NCI-H82 treated with DMSO at 0.1 percent for 48 hours (cell line): Measurements from ENCODE around the gene MRPL49.
"Not testable (repeated sequence)": the region's sequence is repeated elsewhere in the genome, so short reads cannot be mapped to it uniquely, and the experiment has no call there.

Experiments used
- DNase-seq: peaks from one replicate; lab custom pipeline; 2025; ENCODE audit not compliant: unreplicated experiment; lab: John Stamatoyannopoulos, UW

MRPL49 gene

GRCh38 chr11:65132238-65132987 is 10.3 kb downstream of the MRPL49 start:
- no peak for DNase-seq

- no peak for DNase-seq
Measured at GRCh38 chr11:65132988-65133700, 11.0 kb downstream of the MRPL49 start.

GRCh38 chr11:65133724-65134123 is 11.6 kb downstream of the MRPL49 start:
- no peak for DNase-seq

GRCh38 chr11:65134240-65134951 is 12.3 kb downstream of the MRPL49 start, which contains the start of gene SYVN1:
Gene SYVN1 (minus strand): TSS chr11:65134519. CDS start chr11:65133601, 918 bp downstream.
- DNase-seq: peak; percentile 72

DNA sequence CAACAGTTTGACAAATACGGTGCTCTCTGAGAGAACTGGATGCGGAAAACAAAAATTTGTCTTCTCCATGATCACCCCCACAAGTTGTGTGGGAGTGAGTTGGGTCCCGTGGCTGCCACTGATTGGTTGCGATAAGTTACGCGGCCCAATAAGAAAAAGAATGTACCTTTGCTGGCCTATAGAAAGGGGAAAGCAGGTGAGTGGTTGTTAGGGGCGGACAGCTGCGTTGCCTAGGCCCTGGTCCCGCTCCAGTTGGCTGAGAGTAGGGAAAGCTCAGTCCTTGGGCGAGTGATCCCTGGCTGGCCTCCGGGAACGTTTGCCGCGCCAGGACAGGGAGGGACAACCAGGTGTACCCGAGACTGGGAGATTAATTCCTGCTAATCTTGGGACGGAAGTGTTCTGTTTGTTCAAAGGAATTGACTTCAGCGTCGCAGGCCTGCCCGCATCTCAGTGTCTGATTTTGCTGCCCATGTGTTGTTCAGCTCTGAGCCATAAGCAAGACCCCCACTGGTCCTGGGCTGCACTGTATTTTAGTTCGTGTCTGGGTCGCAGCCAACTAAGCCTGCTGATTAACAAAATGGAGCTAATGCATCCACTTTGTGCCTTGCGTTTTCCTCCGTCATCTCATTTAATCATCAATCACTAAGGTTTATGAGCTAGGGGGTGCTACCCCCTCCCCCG is 13.0 kb downstream of the MRPL49 start:
- peak; percentile 92 for DNase-seq

- no peak for DNase-seq
Measured at GRCh38 chr11:65135633-65136145, 13.6 kb downstream of the MRPL49 start.

DNA sequence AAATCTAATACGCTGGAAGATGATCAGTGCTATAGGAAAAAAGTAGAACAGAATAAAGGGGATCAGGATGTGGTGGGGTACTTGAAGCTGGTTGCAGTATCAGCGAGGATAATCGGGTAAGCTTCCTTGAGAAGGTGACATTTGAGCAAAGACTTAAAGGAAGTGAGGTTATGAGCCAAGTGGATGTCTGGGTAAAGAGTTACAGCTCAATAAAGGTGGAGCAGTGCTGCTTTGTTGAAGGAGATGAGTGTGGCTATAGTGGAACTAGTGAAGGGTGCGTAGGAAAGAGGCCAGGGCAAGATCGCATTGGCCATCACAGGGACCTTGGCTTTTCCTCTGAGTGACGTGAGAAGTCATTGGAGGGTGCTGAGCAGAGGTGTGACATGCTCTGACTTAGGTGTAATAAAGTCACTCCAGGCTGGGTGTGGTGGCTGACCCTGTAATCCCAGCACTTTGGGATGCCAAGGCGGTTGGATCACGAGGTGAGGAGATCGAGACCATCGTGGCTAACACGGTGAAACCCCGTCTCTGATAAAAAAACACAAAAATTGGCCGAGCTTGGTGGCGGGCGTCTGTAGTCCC is 14.5 kb downstream of the MRPL49 start:
- no peak for DNase-seq

- no peak for DNase-seq
Measured at GRCh38 chr11:65141896-65142494, 19.9 kb downstream of the MRPL49 start.

DNA sequence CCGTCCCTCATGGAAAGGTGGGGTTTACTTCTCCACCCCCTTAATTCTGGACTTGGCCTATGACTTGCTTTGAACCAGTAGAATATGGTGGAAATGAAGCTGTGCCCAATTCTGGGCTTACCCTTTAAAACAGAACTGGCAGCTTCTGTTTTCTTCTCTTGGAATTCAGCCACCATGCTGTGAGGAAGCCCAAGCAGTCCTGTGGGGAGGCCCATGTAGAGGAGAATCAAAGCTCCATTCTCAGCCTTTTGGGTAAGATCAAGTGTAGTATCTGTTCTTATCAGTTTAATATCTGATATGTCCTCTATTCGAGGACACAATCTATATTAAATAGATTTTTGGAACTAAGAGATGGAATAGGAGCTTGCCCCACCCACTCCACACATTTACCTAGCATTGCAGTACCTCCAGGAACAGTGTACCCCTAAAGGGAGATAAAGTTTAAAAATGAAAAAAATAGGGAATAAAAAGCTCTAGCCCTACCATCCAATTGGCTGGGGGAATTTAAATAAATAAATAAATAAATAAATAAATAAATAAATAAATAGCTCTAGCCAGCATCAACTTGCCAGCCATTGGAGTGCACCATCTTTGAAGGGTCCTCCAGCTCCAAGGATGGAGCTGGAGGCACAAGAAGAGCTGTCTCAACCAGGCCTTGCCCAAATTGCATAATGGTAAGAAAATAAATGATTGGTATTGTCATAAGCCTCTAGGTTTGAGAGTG is 25.4 kb downstream of the MRPL49 start:
- DNase-seq: no peak

- no peak for DNase-seq
Measured at GRCh38 chr11:65148657-65149056, 26.5 kb downstream of the MRPL49 start.

GRCh38 chr11:65150131-65150508 is 28.0 kb downstream of the MRPL49 start:
- not testable (repeated sequence) for DNase-seq

- DNase-seq: no peak
Measured at GRCh38 chr11:65150509-65151299, 28.6 kb downstream of the MRPL49 start.

DNA sequence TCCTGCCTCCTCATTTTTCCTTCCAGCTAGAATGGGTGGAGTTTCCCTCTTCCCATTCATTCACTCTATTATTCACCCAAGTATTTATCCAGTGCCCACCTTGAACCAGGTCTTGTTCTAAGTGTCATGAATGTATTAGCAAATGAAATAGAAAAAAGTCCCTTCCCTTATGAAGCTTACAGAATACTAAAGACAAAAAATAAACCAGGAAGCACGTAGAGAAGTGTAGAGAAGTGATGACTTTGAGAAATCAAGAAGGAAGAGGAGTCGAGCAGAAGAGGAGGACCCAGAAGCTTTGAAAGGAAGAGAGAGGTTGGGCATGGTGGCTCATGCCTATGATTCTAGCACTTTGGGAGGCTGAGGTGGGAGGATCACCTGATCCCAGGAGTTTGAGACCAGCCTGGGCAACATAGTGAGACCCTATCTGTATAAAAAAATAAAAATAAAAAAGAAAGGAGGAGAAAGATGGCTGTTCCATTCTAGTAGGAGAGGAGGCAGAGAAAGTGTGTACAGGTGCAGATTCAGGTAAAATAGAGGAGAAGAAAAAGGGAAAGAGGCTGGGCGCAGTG is 29.3 kb downstream of the MRPL49 start:
- DNase-seq: no peak

- no peak for DNase-seq
Measured at GRCh38 chr11:65152122-65152521, 30.0 kb downstream of the MRPL49 start.

DNA sequence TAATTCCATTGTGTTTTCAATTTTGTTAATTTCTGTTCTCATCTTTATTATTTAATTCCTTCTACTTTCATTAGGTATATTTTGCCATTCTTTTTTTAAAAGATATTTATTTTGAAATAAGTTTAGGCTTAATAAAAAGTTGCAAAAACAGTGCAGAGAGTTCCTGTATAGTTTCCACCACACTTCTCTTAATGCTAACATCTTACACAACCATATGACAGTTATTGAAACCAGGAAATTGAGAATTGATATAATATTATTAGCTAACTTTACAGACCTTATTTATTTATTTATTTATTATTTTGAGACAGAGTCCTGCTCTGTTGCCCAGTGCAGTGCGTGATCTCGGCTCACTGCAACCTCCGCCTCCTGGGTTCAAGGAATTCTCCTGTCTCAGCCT is 34.1 kb downstream of the MRPL49 start:
- DNase-seq: no peak

DNA sequence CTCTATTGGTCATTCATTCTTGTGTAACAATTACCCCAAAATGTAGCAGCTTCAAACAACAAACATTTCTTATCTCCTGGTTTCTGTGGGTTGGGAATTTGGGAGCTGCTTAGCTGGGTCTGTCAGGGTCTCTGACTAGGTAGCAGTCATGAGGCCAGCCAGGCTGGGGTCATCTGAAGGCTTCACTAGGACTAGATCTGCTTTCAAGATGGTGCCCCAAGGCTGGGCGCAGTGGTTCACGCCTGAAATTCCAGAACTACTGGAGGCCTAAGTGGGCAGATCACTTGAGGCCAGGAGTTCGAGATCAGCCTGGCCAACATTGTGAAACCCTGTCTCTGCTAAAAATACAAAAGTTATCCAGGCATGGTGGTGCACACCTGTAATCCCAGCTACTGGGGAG is 34.8 kb downstream of the MRPL49 start:
- no peak for DNase-seq

DNA sequence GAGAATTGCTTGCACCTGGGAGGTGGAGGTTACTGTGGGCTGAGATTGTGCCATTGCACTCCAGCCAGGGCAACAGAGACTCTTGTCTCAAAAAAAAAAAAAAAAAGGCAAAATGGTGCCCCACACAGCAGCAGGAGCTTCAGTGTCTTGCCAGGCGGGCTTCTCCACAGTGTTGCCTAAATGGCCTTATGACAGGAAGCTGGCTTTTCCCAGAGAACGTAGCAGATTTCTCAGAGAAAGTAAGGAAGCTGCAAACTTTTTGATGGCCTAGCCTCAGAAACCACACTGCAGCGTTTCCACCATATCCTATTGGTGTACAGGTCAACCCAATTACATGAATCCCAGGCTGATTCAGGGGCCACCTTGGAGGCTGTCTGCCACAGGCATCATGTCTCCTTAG is 35.2 kb downstream of the MRPL49 start:
- no peak for DNase-seq

DNA sequence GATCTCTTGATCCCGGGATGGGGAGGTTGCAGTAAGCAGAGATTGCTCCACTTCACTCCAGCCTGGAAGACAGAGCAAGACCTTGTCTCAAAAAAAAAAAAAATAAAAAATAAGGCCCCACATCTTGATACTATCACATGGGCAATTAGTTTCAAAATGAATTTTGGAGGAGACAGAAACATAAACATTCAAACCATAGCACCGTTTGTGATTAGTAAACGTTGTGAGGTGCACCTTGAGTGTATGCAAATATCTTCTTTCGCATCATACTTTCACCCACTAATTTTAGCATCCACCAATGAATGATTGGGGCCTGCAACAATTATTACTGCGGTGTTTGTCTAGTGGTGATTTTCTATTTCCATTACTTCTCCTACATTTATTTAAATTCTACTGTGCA is 36.9 kb downstream of the MRPL49 start:
- no peak for DNase-seq

GRCh38 chr11:65160643-65161042 is 38.5 kb downstream of the MRPL49 start:
- no peak for DNase-seq
